ENCODE data around the gene RAF1. TPM values are rescaled to one million over a fixed set of nuclear protein-coding genes. Genes with fewer than 3 reads are reported as not detected.

RAF1 gene
- total RNA-seq, 4 donors from 2014 or later, result 106 to 136 (median 121) TPM

DNA sequence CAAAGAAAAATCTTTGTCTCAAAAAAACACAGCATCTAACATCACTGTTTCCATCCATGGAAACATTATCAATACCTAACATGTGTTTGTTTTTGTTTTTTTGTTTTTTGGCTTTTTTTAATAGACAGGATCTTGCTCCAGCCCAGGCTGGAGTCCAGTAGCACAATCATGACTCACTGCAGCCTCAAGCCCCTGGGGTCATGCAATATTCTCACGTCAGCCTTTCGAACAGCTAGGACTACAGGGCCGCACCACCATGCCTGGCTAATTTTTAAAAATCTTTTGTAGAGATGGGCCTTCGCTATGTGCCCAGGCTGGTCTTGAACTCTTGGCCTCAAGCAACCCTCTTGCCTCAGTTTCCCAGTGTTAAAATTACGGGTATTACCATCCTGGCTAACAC lies 52.8 kb downstream of the RAF1 start:
- H3K27me3 ChIP-seq, result no peaks in the 10 kb centered on the region
- no peak for DNase-seq (ENCODE audit: low spot score in 2 of 2)
- no peak for TF ChIP-seq POLR2A (IDR thresholded peaks at IDR 0.05)
- no peak overlapping the region for H3K27ac ChIP-seq
- peaks cover 0 to 10% (median 0%) of the 10 kb centered on the region in 4 donors for H3K4me1 ChIP-seq
- 72 to 78% methylated on average over 5 of the region's 5 CpGs for WGBS, 2 donors
- no peaks in the 10 kb centered on the region for H3K9me3 ChIP-seq
- peaks cover 0 to 69% (median 0%) of the 10 kb centered on the region in 3 donors for H3K36me3 ChIP-seq
- no peak overlapping the region for H3K4me3 ChIP-seq

GRCh38 chr3:12608376-12608775 lies 55.5 kb downstream of the RAF1 start:
- H3K9me3 ChIP-seq, result no peaks in the 10 kb centered on the region
- H3K27me3 ChIP-seq, result no peaks in the 10 kb centered on the region
- no peak overlapping the region for H3K4me3 ChIP-seq
- H3K36me3 ChIP-seq, result peaks cover 0 to 68% (median 0%) of the 10 kb centered on the region in 3 donors
- H3K27ac ChIP-seq, result no peak overlapping the region
- no peak for DNase-seq (ENCODE audit: low spot score in 2 of 2)
- TF ChIP-seq, protein P1, sequence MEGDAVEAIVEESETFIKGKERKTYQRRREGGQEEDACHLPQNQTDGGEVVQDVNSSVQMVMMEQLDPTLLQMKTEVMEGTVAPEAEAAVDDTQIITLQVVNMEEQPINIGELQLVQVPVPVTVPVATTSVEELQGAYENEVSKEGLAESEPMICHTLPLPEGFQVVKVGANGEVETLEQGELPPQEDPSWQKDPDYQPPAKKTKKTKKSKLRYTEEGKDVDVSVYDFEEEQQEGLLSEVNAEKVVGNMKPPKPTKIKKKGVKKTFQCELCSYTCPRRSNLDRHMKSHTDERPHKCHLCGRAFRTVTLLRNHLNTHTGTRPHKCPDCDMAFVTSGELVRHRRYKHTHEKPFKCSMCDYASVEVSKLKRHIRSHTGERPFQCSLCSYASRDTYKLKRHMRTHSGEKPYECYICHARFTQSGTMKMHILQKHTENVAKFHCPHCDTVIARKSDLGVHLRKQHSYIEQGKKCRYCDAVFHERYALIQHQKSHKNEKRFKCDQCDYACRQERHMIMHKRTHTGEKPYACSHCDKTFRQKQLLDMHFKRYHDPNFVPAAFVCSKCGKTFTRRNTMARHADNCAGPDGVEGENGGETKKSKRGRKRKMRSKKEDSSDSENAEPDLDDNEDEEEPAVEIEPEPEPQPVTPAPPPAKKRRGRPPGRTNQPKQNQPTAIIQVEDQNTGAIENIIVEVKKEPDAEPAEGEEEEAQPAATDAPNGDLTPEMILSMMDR (IDR thresholded peaks at IDR 0.05), result no peak
- TF ChIP-seq POLR2A (IDR thresholded peaks at IDR 0.05) (no peak), EP300 (IDR thresholded peaks at IDR 0.05) (no peak)
- peaks cover 0 to 9% (median 0%) of the 10 kb centered on the region in 4 donors for H3K4me1 ChIP-seq
- 89 to 98% methylated on average over 1 of the region's 1 CpG for WGBS, 2 donors

DNA sequence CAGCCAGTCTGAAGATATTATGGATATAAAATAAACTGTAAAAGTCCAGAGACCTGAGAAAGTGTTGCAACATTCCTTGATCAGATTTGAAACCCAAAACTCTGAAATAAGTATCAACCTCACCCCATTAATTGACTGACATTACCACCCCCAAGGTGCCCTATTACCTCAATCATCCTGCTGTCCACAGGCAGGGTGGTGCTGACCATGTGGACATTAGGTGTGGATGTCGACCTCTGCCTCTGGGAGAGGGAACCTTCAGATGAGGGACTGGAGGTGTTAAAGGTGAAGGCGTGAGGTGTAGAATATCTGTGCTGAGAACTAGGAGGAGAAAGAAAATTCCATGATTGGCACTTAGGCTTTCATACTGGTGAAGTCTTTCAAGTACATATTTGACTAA lies 59.9 kb downstream of the RAF1 start:
- TF ChIP-seq, protein P1 (IDR thresholded peaks at IDR 0.05), result no peak
- no peak for TF ChIP-seq POLR2A (IDR thresholded peaks at IDR 0.05)
- TF ChIP-seq EP300 (IDR thresholded peaks at IDR 0.05), result no peak
- Histone ChIP-seq H3K4me1 (peaks cover 0 to 2% (median 0%) of the 10 kb centered on the region in 4 donors), H3K27me3 (no peaks in the 10 kb centered on the region), H3K9me3 (no peaks in the 10 kb centered on the region), H3K27ac (no peak overlapping the region), H3K4me3 (no peak overlapping the region), H3K36me3 (peaks cover 0 to 85% (median 7%) of the 10 kb centered on the region in 3 donors)
- WGBS, 2 donors, result 76 to 94% methylated on average over 2 of the region's 2 CpGs
- DNase-seq (ENCODE audit: low spot score in 2 of 2), result no peak

- Histone ChIP-seq H3K4me3 (no peak overlapping the region), H3K36me3 (peaks cover 0 to 85% (median 14%) of the 10 kb centered on the region in 3 donors), H3K27me3 (no peaks in the 10 kb centered on the region), H3K4me1 (peaks cover 0 to 5% (median 0%) of the 10 kb centered on the region in 4 donors), H3K27ac (no peak overlapping the region), H3K9me3 (no peaks in the 10 kb centered on the region)
- no peak for TF ChIP-seq EP300 (IDR thresholded peaks at IDR 0.05)
- TF ChIP-seq POLR2A (IDR thresholded peaks at IDR 0.05), result no peak
- TF ChIP-seq, protein P1 (IDR thresholded peaks at IDR 0.05), result no peak
- DNase-seq (ENCODE audit: low spot score in 2 of 2), result no peak
- WGBS, 2 donors, result 54 to 63% methylated on average over 1 of the region's 1 CpG
These were observed 62.8 kb downstream of the RAF1 start for GRCh38 chr3:12601072-12601471.

DNA sequence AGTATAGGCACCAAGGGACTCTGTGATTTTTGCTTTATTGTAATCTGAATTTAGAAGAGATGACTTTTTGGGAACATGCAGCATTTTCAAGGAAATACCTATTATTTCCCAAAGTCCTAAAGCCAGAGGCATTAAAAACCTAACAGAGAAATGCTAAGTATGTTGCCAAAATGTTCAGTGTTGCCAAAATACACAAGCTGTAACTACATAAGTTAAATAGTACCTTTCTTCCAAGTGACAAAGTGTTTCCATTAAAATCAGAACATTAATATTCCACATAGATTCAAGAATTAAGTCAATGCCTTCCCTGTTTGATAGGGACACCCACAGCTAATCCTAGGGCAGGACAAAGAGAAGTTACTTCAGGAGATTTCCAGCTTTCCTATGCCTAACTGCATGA lies 65.0 kb downstream of the RAF1 start:
- no peak for DNase-seq (ENCODE audit: low spot score in 2 of 2)
- Histone ChIP-seq H3K9me3 (no peaks in the 10 kb centered on the region), H3K4me1 (peaks cover 0 to 5% (median 0%) of the 10 kb centered on the region in 4 donors), H3K27ac (no peak overlapping the region), H3K36me3 (peaks cover 0 to 94% (median 14%) of the 10 kb centered on the region in 3 donors), H3K27me3 (no peaks in the 10 kb centered on the region), H3K4me3 (no peak overlapping the region)
- TF ChIP-seq EP300 (IDR thresholded peaks at IDR 0.05) (no peak), POLR2A (IDR thresholded peaks at IDR 0.05) (no peak)
- TF ChIP-seq, protein P1 (IDR thresholded peaks at IDR 0.05), result no peak

DNA sequence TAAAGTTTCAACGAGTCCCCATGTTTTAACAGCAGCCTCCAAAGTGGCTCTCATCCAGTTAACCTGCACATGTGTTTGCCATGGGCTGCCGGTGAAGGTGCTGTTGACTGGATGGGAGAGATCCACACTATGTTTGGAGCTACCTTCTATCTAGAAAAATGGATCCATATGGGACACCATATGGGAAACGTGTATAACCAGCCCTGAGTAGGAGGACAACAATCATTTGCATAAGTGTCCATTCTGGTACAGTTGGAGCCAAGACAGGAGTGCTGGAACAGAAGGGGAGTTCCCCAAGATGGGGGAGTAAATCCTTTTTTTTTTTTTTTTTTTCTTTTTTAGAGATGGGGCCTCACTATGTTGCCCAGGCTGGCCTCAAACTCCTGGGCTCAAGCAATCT lies 70.4 kb downstream of the RAF1 start:
- WGBS, 2 donors, result 92 to 95% methylated on average over 3 of the region's 3 CpGs
- Histone ChIP-seq H3K9me3 (no peaks in the 10 kb centered on the region), H3K27me3 (no peaks in the 10 kb centered on the region), H3K36me3 (peaks cover 3 to 99% (median 12%) of the 10 kb centered on the region in 3 donors), H3K27ac (no peak overlapping the region), H3K4me3 (no peak overlapping the region), H3K4me1 (no peaks in the 10 kb centered on the region)
- no peak for DNase-seq (ENCODE audit: low spot score in 2 of 2)
- TF ChIP-seq, protein P1 (IDR thresholded peaks at IDR 0.05), result no peak

All from tibial nerve (tissue), 4 donors.